NCI-H1436 treated with DMSO at 0.1 percent for 48 hours (cell line): ENCODE measurements around the gene SGMS1.
"Not testable (repeated sequence)": the region's sequence is repeated elsewhere in the genome, so short reads cannot be mapped to it uniquely, and the experiment has no call there.

Experiments used
- DNase-seq: peaks from one replicate; lab custom pipeline; 2025; lab: John Stamatoyannopoulos, UW

The SGMS1 gene

GRCh38 chr10:50538555-50539398 is 85.0 kb downstream of the SGMS1 start:
- no peak for DNase-seq

- DNase-seq = no peak
Observed at GRCh38 chr10:50536617-50537240, 87.0 kb downstream of the SGMS1 start.

- not testable (repeated sequence) for DNase-seq
Observed at GRCh38 chr10:50534748-50535376, 88.9 kb downstream of the SGMS1 start.

GRCh38 chr10:50533296-50533695 is 90.5 kb downstream of the SGMS1 start:
- no peak for DNase-seq

GRCh38 chr10:50531388-50532077 is 92.2 kb downstream of the SGMS1 start:
- DNase-seq = no peak

GRCh38 chr10:50529660-50530059 is 94.1 kb downstream of the SGMS1 start:
- DNase-seq = no peak

GRCh38 chr10:50528206-50528605 is 95.5 kb downstream of the SGMS1 start:
- no peak for DNase-seq

GRCh38 chr10:50527442-50528043 is 96.2 kb downstream of the SGMS1 start:
- DNase-seq = no peak

- no peak for DNase-seq
Observed at GRCh38 chr10:50526185-50526584, 97.6 kb downstream of the SGMS1 start.

GRCh38 chr10:50523357-50523756 is 100.4 kb downstream of the SGMS1 start:
- no peak for DNase-seq

GRCh38 chr10:50522908-50523307 is 100.8 kb downstream of the SGMS1 start:
- no peak for DNase-seq

- DNase-seq = no peak
Observed at GRCh38 chr10:50520115-50520514, 103.6 kb downstream of the SGMS1 start.

- no peak for DNase-seq
Observed at GRCh38 chr10:50517626-50518025, 106.1 kb downstream of the SGMS1 start.

GRCh38 chr10:50516171-50516570 is 107.6 kb downstream of the SGMS1 start:
- DNase-seq = no peak

GRCh38 chr10:50515420-50515819 is 108.3 kb downstream of the SGMS1 start:
- DNase-seq = no peak

- DNase-seq = no peak
Observed at GRCh38 chr10:50514995-50515394, 108.8 kb downstream of the SGMS1 start.

GRCh38 chr10:50513956-50514355 is 109.8 kb downstream of the SGMS1 start:
- no peak for DNase-seq

GRCh38 chr10:50512743-50513416 is 110.9 kb downstream of the SGMS1 start:
- no peak for DNase-seq

- DNase-seq = no peak
Observed at GRCh38 chr10:50512214-50512595, 111.6 kb downstream of the SGMS1 start.

GRCh38 chr10:50511492-50512213 is 112.1 kb downstream of the SGMS1 start:
- no peak for DNase-seq
